ENCODE results near the gene YWHAB.

DNA sequence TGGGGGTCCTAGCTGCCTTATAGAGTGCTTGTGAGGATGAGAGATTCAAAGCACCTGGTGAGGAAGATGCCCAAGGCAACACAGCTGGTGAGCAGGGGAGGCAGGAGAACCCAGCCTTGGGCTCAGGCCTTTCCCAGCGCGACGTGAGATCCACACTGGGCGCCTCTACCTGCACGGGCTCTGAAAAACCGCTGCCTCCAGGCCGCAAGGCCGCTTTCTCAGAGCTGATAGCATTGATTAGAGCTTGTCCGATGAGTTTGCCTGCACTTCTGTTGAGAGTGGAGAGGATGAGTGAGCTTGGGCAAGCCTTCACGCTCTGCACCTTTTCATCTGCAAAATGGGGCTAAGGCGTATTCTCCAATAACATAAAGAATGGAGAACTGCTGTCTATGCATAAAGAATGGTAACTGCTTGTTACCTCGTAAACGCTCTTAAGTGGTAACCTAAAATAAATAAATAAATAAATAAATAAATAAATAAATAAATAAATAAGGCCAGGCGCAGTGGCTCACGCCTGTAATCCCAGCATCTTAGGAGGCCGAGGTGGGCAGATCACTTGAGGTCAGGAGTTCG lies 25.3 kb downstream of the YWHAB start:
- TF ChIP-seq, protein P1, sequence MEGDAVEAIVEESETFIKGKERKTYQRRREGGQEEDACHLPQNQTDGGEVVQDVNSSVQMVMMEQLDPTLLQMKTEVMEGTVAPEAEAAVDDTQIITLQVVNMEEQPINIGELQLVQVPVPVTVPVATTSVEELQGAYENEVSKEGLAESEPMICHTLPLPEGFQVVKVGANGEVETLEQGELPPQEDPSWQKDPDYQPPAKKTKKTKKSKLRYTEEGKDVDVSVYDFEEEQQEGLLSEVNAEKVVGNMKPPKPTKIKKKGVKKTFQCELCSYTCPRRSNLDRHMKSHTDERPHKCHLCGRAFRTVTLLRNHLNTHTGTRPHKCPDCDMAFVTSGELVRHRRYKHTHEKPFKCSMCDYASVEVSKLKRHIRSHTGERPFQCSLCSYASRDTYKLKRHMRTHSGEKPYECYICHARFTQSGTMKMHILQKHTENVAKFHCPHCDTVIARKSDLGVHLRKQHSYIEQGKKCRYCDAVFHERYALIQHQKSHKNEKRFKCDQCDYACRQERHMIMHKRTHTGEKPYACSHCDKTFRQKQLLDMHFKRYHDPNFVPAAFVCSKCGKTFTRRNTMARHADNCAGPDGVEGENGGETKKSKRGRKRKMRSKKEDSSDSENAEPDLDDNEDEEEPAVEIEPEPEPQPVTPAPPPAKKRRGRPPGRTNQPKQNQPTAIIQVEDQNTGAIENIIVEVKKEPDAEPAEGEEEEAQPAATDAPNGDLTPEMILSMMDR (conservative IDR thresholded peaks at IDR 0.05; ENCODE audit: low read depth, low read length), result no peak
- TF ChIP-seq EZH2 (IDR thresholded peaks at IDR 0.05; ENCODE audit: borderline replicate concordance, low read depth, low read length, poor library complexity, severe bottlenecking), result no peak
